Left cardiac atrium (tissue), 4 donors: ENCODE data around the gene MPI. TPM values are rescaled to one million over a fixed set of nuclear protein-coding genes. Genes with fewer than 3 reads are reported as not detected.
A peak's percentile ranks its signal among the peaks of the same experiment; 100 is the strongest.
"Not testable (repeated sequence)": the region's sequence is repeated elsewhere in the genome, so short reads cannot be mapped to it uniquely, and the experiment has no call there.

Experiments
- ATAC-seq, 2 donors: fragments of 200-7000 bp; cut with Tn5 transposase; one replicate each; pipeline ENCODE4 v1.9.1; 2020; ENCODE audit warnings: mild to moderate bottlenecking in 2 of 2, moderate library complexity in 2 of 2
- DNase-seq: peaks from one replicate; pipeline ENCODE4 v3.0.0-alpha.2; 2020
- intact Hi-C, 2 donors: fragments of 100-400 bp; cut with DNase I; formaldehyde crosslinking; loops; one replicate each; pipeline versions ENCODE4 v1.14.1 to v1.15.1; 2022 to 2023
- microRNA-seq, 2 donors: library from miRNA; unstranded; fragments of <30 nt; microRNA quantifications; one replicate each; pipeline ENCODE4 v1.2.0, GENCODE V29; 2020
- total RNA-seq, 2 donors: library from RNA; stranded (reverse); fragmentation: NEBNext Ultra II Directional; extraction: Animal tissue kit (Norgen Biotek cat#: 25700); gene quantifications; one replicate each; pipeline ENCODE4 v1.2.1, GENCODE V29; 2021
- donor health status: DM: no; HTN: yes; CAD: no.
- donor health status: DM: no; HTN: yes; CAD: no; lungs with severe emphysema.
- donor health status: DM: yes; HTN: yes; CAD: no.
- donor health status: Dilated cardiomyopathy.

MPI gene
- total RNA-seq, 2 donors from 2014 or later, result 37.6 to 42.1 TPM

DNA sequence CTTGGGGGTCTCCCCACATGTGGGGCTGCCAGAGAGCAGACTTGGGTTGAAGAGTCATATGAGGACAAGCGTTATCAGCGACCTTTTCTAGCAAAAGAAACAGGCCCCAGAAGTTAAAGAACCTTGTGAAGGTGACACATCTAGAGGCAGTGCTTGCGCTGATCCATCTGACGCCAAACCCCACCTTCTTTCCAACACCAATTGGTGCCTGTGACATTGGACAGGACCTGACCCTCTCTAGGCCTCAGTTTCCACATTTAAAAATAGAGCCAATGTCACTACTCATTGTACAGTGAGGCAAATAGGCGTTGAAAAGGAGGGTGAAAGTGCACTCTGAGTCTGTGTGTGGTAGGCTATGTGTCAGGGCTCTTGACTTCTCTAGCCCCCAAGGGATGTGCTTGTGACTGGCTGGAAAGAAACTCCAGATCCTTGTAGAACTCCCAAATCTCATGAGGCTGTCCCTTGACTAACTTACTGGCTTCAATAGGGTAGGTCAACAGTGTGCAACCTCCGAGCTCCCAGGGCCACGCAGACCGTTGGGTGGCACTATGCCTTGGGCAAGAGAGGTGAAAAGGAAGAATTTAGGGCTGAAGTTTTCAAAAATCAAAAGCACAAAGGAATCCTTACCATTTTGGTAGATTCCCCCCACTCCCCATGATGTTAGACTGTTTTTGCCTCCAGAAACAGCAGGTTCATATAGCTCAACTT, 17.5 kb downstream of the MPI start:
- peak; percentile 66 to 72 for ATAC-seq
- peak; percentile 45 for DNase-seq
- intact Hi-C loops, result loop anchor here (5.0 to 10.0 kb wide), 3 partner anchors 65 to 123 kb away; partner anchors contain the start of genes CSK (in 1 of the 2) and ULK3 (in 1 of the 2)

DNA sequence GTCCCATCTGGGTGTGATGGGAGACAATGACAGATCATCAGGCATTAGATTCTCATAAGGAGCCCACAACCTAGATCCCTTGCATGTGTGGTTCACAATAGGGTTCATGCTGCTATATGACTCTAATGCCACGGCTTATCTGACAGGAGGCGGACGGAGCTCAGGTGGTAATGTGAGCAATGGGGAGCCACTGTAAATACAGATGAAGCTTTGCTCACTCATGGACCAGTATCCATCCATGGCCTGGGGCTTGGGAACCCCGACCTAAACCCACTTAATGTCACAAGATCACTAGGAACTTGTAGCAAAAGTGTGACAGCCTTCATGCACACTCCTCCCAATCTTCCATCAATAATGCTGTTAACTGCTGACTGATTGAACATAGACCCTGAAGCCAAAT, 18.8 kb downstream of the MPI start:
- intact Hi-C loops, result loop anchor here (5.0 to 10.0 kb wide), 3 partner anchors 66 to 124 kb away; partner anchors contain the start of genes CSK (in 1 of the 2) and ULK3 (in 1 of the 2)
- ATAC-seq, result no peak
- DNase-seq, result no peak

GRCh38 chr15:74913041-74913440, 23.2 kb downstream of the MPI start:
- ATAC-seq (no peak), DNase-seq (no peak)
- intact Hi-C loops, result no loop called here

- intact Hi-C loops, DNase-seq, ATAC-seq: not testable (repeated sequence)
Observed at GRCh38 chr15:74913799-74914198, 24.0 kb downstream of the MPI start.

GRCh38 chr15:74917676-74918075, 27.8 kb downstream of the MPI start:
- intact Hi-C loops, result no loop called here
- DNase-seq, result no peak

GRCh38 chr15:74920456-74920855, 30.6 kb downstream of the MPI start:
- intact Hi-C loops, result no loop called here
- DNase-seq (no peak), ATAC-seq (no peak)

More at GRCh38 chr15:74917676-74918075, 27.8 kb downstream of the MPI start:
- no peak for ATAC-seq

DNA sequence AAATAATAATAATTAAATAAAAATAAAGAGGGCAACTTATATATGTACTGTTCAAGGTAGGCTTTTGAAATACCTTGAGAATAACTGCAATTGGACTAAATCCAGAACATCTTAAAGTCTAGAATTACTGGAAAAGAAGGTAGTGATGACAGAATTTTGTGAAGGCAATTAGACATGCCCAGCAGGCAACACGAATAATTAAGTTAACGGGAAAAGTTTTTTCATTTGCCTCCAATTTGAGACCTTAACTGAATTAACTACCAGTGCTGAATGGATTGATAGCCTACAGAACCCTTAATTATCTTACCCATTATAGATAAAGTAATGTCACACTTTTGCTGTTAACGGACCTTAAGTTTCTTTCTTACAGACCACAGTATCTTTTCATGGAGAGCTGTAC, 34.7 kb downstream of the MPI start:
- DNase-seq (no peak), ATAC-seq (no peak)
- intact Hi-C loops, result no loop called here

GRCh38 chr15:74928771-74929198, 38.9 kb downstream of the MPI start:
- ATAC-seq, result no peak
- intact Hi-C loops, result no loop called here
- no peak for DNase-seq

DNA sequence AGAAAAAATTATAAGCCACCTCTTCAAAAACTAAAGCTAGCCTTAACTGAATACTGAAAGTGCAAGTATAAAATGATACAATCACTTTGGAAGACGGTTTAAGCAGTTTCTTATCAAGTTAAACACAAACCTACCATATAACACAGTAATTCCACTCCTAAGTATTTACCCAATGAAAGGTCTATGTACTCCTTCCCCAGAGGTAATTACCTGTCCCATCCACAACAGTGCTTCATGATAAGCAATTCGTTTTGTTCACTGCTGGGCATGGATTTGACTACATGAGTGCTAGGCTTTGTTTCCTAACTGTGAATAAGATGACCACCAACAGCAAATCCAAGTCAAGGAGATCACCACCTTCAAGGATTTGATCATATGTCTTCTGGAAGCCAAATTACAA, 43.7 kb downstream of the MPI start:
- intact Hi-C loops, result no loop called here
- DNase-seq (no peak), ATAC-seq (no peak)

DNA sequence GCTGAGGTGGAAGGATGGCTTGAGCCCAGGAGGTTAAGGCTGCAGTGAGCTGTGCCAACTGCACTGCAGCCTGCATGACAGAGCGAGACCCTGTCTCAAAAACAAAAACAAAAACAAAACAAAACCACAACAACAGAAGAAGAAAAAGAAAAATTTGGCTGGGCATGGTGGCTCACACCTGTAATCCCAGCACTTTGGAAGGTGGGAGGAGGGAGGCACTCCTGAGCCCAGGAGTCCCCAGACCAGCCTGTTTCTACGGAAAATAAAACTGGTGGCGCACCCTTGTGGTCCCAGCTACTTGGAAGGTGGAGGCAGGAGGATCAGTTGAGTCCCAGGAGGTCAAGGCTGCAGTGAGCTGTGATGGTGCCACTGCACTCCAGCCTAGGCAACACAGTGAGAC, 45.4 kb downstream of the MPI start:
- ATAC-seq, DNase-seq: not testable (repeated sequence)
- intact Hi-C loops, result loop anchor here in 1 of 2 donors (5.0 kb wide), 1 partner anchor 153 kb away; the partner anchor contains the start of gene CSK

DNA sequence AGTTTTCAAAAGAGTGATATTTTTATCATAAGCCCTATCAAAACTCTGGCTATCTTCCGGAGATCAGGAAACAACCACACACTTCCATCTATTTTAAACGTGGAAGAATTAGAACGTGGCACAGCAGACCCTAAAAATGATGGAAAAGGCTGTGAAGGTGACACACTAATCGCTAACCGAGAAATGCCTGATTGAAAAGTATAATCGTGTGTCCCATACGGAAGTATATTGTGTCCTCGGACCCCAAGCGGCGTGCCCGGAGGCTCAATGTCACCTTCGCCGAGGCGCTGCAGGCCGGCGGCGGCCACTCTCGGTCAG, 47.4 kb downstream of the MPI start:
- no peak for ATAC-seq

GRCh38 chr15:74937590-74938371, 47.9 kb downstream of the MPI start, which contains the start of gene COX5A:
TSS of gene COX5A (minus strand) at chr15:74938073. CDS start at chr15:74938014, 59 bp downstream.
- intact Hi-C loops, result loop anchor here in 1 of 2 donors (5.0 kb wide), 1 partner anchor 155 kb away; the partner anchor contains the start of gene CSK
- ATAC-seq (peak; percentile 99), DNase-seq (peak; percentile 95)

More for the DNA sequence above, 47.4 kb downstream of the MPI start:
- intact Hi-C loops, result loop anchor here in 1 of 2 donors (5.0 kb wide), 1 partner anchor 155 kb away; the partner anchor contains the start of gene CSK
- DNase-seq, result no peak

- ATAC-seq, result peak; percentile 48 to 60
- intact Hi-C loops, result loop anchor here (2.0 to 10.0 kb wide), 2 partner anchors 179 to 315 kb away; no protein-coding TSS in a partner anchor
Observed at GRCh38 chr15:74950078-74950908, 60.5 kb downstream of the MPI start.

GRCh38 chr15:74951006-74951405, 61.2 kb downstream of the MPI start:
- ATAC-seq (no peak), DNase-seq (no peak)
- intact Hi-C loops, result loop anchor here (2.0 to 10.0 kb wide), 2 partner anchors 180 to 316 kb away; no protein-coding TSS in a partner anchor

More at GRCh38 chr15:74950078-74950908, 60.5 kb downstream of the MPI start:
- DNase-seq, result peak; percentile 70

Small RNAs within 50 kb of the gene (microRNA-seq; reads per million reads assigned to microRNA genes)
- gene MIR6882, result 2.2 to 3.4 reads per million in 2 donors

Other genes starting within 250 kb of the MPI start
- 10 to 100 TPM; 19.7 to 19.8 TPM for gene EDC3, start 194.0 kb upstream of the MPI start, total RNA-seq
- under 1 TPM; 0.16 to 0.32 TPM for gene CYP1A1, start 164.5 kb upstream of the MPI start, total RNA-seq
- under 1 TPM in 1 of 2 donors, not detected in 1; 0.12 TPM for gene CYP1A2, start 141.2 kb upstream of the MPI start, total RNA-seq
- 10 to 100 TPM; 49.7 to 59.2 TPM for gene CSK, start 108.0 kb upstream of the MPI start, total RNA-seq
- 100 to 1,000 TPM in 1 of 2 donors, 10 to 100 TPM in 1; 72.9 to 110 TPM for gene LMAN1L, start 77.2 kb upstream of the MPI start, total RNA-seq
- gene CPLX3, start 63.4 kb upstream of the MPI start, total RNA-seq, result 10 to 100 TPM; 11.0 to 24.5 TPM
- gene ULK3, start 46.9 kb upstream of the MPI start, total RNA-seq, result 10 to 100 TPM; 35.3 to 41.4 TPM
- 10 to 100 TPM; 63.4 to 65.2 TPM for gene SCAMP2, start 16.7 kb upstream of the MPI start, total RNA-seq
- 100 to 1,000 TPM in 1 of 2 donors, 10 to 100 TPM in 1; 91.2 to 117 TPM for gene FAM219B, start 16.8 kb downstream of the MPI start, total RNA-seq
- 100 to 1,000 TPM; 817 to 989 TPM for gene COX5A, start 48.0 kb downstream of the MPI start, total RNA-seq
- gene RPP25, start 66.7 kb downstream of the MPI start, total RNA-seq, result 1 to 10 TPM; 6.3 to 6.6 TPM
- gene SCAMP5, start 105.5 kb downstream of the MPI start, total RNA-seq, result 1 to 10 TPM; 4.5 to 5.7 TPM
- gene PPCDC, start 133.5 kb downstream of the MPI start, total RNA-seq, result 1 to 10 TPM; 5.9 to 6.8 TPM